Measurements from ENCODE around the gene WRNIP1. TPM values are rescaled to one million over a fixed set of nuclear protein-coding genes. Genes with fewer than 3 reads are reported as not detected.

The WRNIP1 gene
- total RNA-seq, 1 donor from 2014 or later = 58.4 TPM

GRCh38 chr6:2792330-2793110 lies 27.3 kb downstream of the WRNIP1 start:
- FAIRE-seq = no peak

GRCh38 chr6:2793534-2794151 lies 28.4 kb downstream of the WRNIP1 start:
- FAIRE-seq (no peak), DNase-seq (ENCODE audit: low read depth) (peak; percentile 53)
- Histone ChIP-seq H3K4me3 (ENCODE audit: low read depth, low read length) (no peak overlapping the region), H3K27me3 (ENCODE audit: control insufficient read depth, insufficient read depth, low read length) (no peaks in the 10 kb centered on the region), H3K36me3 (ENCODE audit: control insufficient read depth, insufficient read depth, low read length) (no peaks in the 10 kb centered on the region)
- no peak for TF ChIP-seq CTCF (IDR thresholded peaks at IDR 0.05; ENCODE audit: insufficient read depth, low read length, severe bottlenecking)

More at GRCh38 chr6:2792330-2793110, 27.3 kb downstream of the WRNIP1 start:
- Histone ChIP-seq H3K36me3 (ENCODE audit: control insufficient read depth, insufficient read depth, low read length) (peaks cover under 1% of the 10 kb centered on the region), H3K4me3 (ENCODE audit: low read depth, low read length) (no peak overlapping the region), H3K27me3 (ENCODE audit: control insufficient read depth, insufficient read depth, low read length) (no peaks in the 10 kb centered on the region)
- peak; percentile 88 for DNase-seq (ENCODE audit: low read depth)
- no peak for TF ChIP-seq CTCF (IDR thresholded peaks at IDR 0.05; ENCODE audit: insufficient read depth, low read length, severe bottlenecking)

GRCh38 chr6:2794171-2794730 lies 29.1 kb downstream of the WRNIP1 start:
- DNase-seq (ENCODE audit: low read depth) = peak; percentile 79
- Histone ChIP-seq H3K36me3 (ENCODE audit: control insufficient read depth, insufficient read depth, low read length) (no peaks in the 10 kb centered on the region), H3K27me3 (ENCODE audit: control insufficient read depth, insufficient read depth, low read length) (no peaks in the 10 kb centered on the region), H3K4me3 (ENCODE audit: low read depth, low read length) (no peak overlapping the region)
- TF ChIP-seq CTCF (IDR thresholded peaks at IDR 0.05; ENCODE audit: insufficient read depth, low read length, severe bottlenecking) = no peak
- no peak for FAIRE-seq

DNA sequence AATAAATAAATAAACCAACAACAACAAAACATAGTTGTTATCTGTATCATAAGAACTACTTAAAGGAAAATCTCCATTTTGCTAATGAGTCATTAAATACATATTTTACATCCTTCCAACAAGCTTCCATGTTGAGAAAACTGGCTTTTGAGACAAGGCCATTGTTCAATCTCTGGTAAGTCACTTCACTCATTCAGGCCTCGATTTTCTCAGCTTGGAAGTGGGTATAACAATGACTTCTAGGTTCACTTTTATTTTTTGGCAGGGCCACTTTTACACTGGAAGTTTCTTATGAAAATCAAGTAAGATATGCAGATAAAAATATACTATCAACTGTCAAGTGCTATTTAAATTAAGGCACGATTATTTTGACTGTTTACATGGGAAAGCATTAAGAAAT lies 30.0 kb downstream of the WRNIP1 start:
- no peak for DNase-seq (ENCODE audit: low read depth)
- TF ChIP-seq CTCF (IDR thresholded peaks at IDR 0.05; ENCODE audit: insufficient read depth, low read length, severe bottlenecking) = no peak
- no peak for FAIRE-seq
- no peak overlapping the region for H3K4me3 ChIP-seq (ENCODE audit: low read depth, low read length)
- no peaks in the 10 kb centered on the region for H3K27me3 ChIP-seq (ENCODE audit: control insufficient read depth, insufficient read depth, low read length)
- H3K36me3 ChIP-seq (ENCODE audit: control insufficient read depth, insufficient read depth, low read length) = no peaks in the 10 kb centered on the region

DNA sequence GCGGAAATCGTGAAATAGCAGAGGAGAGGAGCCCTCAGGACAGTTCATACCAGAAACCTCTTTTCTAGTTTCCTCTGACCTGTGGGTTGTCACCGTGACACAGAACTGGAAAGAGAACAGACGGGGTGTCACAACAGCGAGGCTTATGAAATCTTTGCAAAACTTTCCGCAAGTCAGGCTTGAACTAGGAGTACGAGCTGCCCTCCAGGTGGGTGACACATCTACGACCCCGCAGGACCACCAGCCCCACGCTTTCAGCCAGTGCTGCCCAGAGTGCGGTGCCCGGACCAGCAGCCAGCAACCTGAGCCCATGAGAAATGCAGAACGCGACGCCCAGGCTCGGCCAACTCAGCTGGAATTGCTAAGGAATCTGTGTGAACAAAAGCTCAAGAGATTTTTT lies 30.8 kb downstream of the WRNIP1 start:
- no peaks in the 10 kb centered on the region for H3K36me3 ChIP-seq (ENCODE audit: control insufficient read depth, insufficient read depth, low read length)
- TF ChIP-seq CTCF (IDR thresholded peaks at IDR 0.05; ENCODE audit: insufficient read depth, low read length, severe bottlenecking) = no peak
- no peak overlapping the region for H3K4me3 ChIP-seq (ENCODE audit: low read depth, low read length)
- DNase-seq (ENCODE audit: low read depth) (no peak), FAIRE-seq (no peak)
- no peaks in the 10 kb centered on the region for H3K27me3 ChIP-seq (ENCODE audit: control insufficient read depth, insufficient read depth, low read length)
